Measurements from ENCODE around the gene ALOX5AP.
A peak's percentile ranks its signal among the peaks of the same experiment; 100 is the strongest.

The ALOX5AP gene

DNA sequence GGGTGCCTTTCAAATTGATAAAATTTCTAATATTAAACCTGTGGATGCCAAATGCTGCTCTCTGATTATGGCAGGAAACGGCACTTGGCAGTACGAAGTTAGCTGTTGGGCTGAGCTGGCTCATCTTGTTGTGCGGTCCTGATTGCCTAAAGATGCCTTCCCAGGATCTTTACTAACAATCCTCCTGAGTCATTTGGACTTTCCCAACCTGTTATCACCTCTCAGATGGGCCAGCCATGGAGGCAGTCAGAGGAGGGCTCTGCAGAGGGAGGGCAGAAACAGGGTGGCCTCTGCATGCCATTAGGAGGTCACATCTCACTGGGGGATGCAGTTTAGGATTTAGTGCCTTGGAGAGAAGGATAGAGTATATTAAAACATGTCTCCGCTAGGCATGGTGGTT lies 27.3 kb downstream of the ALOX5AP start:
- no peak for DNase-seq (ENCODE audit: low spot score)

DNA sequence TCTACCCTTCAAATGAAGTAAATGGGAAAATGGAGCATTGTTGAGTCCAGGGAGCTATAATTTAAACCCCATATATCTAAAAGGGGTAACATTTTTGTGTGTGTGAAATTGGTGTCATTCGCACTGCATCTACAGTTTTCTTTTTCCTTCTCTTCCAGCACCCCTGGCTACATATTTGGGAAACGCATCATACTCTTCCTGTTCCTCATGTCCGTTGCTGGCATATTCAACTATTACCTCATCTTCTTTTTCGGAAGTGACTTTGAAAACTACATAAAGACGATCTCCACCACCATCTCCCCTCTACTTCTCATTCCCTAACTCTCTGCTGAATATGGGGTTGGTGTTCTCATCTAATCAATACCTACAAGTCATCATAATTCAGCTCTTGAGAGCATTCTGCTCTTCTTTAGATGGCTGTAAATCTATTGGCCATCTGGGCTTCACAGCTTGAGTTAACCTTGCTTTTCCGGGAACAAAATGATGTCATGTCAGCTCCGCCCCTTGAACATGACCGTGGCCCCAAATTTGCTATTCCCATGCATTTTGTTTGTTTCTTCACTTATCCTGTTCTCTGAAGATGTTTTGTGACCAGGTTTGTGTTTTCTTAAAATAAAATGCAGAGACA lies 28.6 kb downstream of the ALOX5AP start:
- no peak for DNase-seq (ENCODE audit: low spot score)

DNA sequence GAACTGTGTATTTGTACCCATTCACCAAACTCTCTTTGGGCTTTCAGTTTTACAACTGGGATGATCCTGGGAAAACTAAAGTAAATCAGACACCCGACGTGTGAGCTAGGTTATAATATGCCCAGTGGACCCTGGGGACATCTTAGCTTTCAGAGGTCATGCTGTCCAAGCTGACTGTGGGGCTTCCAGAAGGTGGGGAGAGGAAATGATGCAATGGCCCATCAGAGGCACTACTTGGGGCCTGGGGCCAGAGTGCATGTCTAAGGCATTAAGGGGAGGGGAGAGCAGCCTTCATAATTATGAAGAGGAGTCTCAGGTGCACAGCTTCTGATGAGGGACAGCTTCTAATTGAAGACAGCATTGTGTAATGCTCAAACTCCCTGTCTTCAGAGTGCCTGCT lies 30.9 kb downstream of the ALOX5AP start:
- DNase-seq (ENCODE audit: low spot score) = no peak

DNA sequence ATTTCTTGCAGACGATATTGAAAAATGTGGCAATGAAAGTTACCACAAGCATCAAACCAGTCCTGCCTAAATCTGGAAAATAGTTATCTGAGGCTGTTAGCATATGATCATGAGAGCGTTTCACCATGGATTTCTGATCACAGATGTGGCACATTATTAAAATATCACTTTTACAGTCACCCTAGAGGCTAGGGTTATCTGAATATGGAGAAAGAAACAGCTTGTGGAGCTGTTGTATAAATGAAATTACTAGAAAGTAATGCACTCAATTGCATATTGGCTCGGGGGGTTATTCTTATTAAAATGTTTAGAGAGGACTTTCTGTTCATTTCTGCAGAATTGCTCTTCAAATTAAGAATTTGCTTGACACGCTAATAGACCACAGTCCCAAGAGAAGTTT lies 35.6 kb downstream of the ALOX5AP start:
- no peak for DNase-seq (ENCODE audit: low spot score)

- DNase-seq (ENCODE audit: low spot score) = no peak
These were observed 38.2 kb downstream of the ALOX5AP start for GRCh38 chr13:30773561-30773960.

GRCh38 chr13:30774214-30774730 lies 38.9 kb downstream of the ALOX5AP start:
- DNase-seq (ENCODE audit: low spot score) = no peak

- no peak for DNase-seq (ENCODE audit: low spot score)
These were observed 41.3 kb downstream of the ALOX5AP start for GRCh38 chr13:30776661-30777060.

DNA sequence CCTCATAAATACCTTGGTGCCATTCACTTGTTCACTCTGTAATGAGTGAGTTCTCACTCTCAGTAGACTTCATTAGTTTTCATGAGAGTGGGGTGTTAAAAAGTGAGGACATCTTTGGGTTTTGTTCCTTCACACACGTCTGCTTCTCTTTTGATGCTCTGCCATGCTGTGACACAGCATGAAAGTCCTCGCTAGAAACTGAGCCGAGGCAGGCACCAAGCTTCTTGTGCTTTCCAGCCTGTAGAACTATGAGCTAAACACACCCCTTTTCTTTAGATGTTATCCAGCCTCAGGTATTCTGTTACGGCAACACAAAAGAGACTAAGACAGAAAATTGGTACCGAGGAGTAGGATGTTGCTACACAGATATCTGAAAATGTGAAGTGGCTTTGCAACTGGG lies 43.7 kb downstream of the ALOX5AP start:
- no peak for DNase-seq (ENCODE audit: low spot score)

DNA sequence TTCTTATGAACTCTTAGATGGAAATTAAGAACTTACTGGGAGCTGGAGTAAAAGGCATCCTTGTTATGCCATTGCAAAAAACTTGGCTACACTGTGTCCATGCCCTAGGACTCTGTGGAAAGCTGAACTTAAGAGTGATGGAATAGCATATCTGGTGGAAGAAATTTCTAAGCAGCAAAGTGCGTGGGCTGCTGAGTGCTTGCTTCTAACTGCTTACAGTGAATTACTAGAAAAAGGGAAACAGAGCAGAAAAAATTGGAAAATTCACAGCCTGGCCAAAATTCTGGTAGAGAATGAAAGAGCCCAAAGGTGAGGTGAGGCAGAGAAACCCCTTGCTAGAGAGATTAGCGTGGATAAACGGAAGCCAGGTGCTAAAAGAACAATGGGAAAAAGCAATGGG lies 44.3 kb downstream of the ALOX5AP start:
- no peak for DNase-seq (ENCODE audit: low spot score)

GRCh38 chr13:30780338-30780981 lies 45.1 kb downstream of the ALOX5AP start:
- no peak for DNase-seq (ENCODE audit: low spot score)

- no peak for DNase-seq (ENCODE audit: low spot score)
These were observed 50.0 kb downstream of the ALOX5AP start for GRCh38 chr13:30785191-30785850.

DNA sequence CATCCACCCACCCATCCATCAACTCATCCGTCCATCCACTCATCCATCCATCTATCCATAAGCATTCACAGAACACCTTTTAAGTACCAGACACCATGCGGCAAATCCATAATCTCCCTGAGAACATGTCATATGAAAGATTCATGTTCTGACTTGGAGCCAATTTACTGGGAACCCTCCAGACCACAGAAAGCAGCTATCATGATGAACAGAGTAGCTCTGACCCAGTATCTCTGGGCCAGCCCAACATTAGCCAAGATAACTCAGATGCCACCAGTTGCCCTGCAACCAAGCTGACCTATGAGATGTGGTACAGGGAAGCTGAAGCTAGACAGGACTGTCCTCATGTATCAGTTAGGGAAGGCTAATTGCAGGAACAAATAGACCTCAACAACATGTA lies 51.3 kb downstream of the ALOX5AP start:
- no peak for DNase-seq (ENCODE audit: low spot score)

DNA sequence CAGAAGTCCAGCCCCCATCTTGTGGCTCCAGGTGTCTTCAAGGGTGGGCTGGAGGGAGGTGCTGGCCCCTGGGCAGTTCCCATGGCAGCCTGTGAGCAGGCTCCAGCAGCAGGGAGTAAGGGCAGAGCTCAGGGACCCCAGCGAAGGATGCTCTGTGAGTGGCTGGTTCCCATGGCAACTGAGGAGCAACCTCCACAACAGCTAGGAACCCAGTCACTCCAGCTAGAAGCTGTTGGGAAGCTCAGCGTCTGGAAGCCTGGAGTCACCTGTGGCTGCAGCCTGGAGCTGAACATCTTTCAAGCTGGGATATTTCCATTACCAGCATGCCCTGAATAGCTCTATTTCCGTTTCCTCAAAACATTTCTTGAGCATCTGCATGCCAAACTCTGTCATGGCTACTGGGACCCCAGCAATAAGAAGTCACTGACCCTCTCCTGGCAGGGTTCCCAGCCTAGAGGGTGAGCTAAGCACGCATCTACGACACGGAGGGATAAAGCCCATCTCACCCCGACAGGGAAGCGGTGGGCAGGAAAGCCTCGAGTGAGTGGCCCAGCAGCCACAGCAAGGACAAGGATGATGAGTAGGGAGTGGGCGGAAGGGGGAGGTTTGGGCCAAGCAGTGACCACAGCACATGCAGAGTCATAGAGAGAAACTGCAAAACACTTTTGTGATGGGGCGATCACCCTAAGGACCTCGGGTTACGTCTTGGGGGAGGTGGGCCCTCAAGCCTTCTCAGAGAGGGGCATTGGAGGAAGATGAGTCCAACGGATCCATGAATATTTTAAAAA lies 52.6 kb downstream of the ALOX5AP start:
- no peak for DNase-seq (ENCODE audit: low spot score)

- no peak for DNase-seq (ENCODE audit: low spot score)
These were observed 54.0 kb downstream of the ALOX5AP start for GRCh38 chr13:30789166-30789862.

- DNase-seq (ENCODE audit: low spot score) = no peak
These were observed 55.2 kb downstream of the ALOX5AP start for GRCh38 chr13:30790592-30790991.

DNA sequence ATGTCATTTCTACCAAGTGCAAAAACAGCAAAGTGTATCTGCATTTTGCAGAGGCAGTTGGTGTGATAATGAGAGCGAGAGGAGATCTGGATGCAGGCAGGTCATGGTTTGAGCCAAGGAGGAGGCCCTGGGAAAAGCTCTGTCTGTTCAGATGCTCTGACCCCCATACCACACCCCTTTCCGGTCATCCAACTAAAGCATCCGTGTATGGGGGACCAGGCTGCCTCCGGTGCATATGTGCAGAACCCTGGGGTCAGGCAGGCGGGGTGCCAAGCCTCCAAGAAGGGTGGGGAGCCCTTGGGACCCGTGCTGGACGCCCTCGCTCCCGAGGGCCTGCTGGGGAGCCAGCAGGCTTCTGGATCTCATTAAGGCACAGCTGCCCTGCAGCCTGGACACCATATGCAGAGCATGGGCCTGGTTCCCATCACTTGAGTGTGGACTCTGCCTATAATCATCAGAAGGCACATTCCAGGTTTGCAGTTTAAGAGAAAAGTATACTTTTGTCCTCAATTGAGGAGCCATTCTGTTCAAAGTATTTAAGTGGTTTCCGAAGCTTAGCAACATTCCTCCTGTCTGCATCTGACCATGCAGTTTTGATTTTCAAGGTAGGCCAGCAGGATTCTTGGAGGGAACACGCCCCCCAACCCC lies 56.1 kb downstream of the ALOX5AP start:
- DNase-seq (ENCODE audit: low spot score) = no peak

GRCh38 chr13:30792285-30793000 lies 57.1 kb downstream of the ALOX5AP start:
- peak; percentile 78 for DNase-seq (ENCODE audit: low spot score)

- no peak for DNase-seq (ENCODE audit: low spot score)
These were observed 60.8 kb downstream of the ALOX5AP start for GRCh38 chr13:30796132-30796572.

DNA sequence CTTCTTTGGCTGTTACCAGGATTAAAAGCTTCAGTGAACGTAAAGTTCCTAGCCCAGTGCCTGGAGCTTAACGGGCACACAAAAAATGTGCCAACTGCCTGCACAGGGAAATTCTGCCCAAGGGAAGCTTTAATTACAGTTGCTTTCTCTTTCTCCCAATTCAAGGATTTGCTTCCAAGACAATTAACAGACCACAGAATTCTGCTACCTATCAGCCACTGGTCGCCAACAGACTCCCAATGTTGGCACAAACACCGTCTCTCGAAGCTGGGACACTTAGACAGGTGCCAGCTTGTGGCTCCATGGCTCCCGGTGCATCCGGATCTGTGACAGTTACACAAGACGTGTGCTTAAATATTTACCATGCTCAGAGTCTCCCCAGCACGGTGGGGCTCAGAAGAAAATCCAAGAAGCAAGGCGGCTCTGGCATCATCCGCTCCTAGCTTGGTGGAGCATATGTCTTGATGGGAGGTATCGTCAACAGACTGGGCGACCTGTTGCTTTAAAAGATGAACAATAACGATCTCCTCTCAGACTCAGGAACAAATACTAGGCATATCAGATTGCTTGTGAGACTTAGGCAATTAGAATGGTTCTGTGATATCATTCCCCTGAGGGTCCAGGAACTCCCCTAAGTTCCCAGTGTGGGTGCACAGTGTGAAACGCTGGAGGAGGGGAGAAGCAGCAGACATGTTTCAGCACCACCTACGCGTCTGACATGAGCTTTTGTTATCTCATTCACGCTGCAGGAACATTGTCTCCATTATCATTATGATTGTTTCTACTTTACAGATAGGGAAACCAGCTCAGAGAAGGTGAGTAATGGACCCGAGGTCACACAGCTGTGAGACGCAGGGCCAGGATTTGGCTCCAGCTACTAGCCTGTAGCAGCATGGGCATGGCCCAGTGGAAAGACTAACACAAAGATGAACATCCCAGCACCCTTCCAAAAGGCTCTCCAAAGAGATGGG lies 61.6 kb downstream of the ALOX5AP start:
- no peak for DNase-seq (ENCODE audit: low spot score)
